ENCODE data around the gene FRMPD1.
"Not testable (repeated sequence)": the region's sequence is repeated elsewhere in the genome, so short reads cannot be mapped to it uniquely, and the experiment has no call there.

The FRMPD1 gene

DNA sequence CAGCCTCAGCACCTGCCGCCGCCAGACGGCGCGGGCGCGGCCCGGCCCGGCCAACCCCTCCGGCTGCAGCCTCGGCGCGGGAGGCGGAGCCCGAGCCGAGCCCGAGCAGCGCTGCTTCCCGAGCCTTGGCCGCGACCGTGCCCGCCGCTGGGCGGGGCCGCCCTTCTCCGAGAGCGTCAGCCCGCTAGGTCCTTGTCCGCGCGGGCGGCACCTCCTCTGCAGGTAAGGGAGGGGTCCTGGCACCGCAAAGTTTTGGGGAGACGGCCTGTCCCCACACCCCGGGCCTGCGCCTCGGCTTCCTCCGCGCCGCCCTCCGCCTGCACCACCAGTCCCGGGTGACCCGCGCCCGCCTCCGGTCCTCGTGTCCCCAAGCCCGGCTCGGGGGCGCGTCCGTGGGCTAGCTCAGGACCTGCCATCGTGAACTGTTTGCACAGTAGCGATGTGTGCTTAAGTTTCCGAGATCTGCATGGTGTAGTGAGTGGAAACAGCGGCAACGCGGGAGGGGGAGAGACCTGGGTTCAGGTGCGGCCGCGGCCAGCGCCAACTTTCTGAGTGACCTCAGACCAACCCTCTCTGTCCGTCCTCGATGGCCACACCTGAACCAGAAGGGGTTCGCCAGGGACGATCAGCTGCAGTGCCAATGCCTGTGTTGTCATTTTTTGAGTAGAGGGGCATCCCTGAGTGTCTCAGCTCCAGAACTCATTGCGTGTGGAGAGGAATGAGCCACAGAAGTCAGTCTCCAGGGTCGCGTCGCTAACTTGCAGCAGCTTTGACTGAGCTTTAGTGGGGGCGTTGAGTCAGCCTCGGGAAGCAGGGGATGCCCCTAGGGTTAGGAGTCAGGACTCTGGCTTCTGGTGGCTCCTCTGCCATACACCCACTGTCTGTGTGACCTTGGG, at the start of gene FRMPD1:
TSS of gene FRMPD1 (plus strand) at position 82 of the 896 bp plus-strand sequence. CDS start 41,688 bp downstream, outside the sequence.
- peak in 2 of 4 experiments; percentile 9 to 38 for DNase-seq

- DNase-seq: not testable (repeated sequence)
These were observed 48.7 kb upstream of the FRMPD1 start for GRCh38 chr9:37602061-37602460.

DNA sequence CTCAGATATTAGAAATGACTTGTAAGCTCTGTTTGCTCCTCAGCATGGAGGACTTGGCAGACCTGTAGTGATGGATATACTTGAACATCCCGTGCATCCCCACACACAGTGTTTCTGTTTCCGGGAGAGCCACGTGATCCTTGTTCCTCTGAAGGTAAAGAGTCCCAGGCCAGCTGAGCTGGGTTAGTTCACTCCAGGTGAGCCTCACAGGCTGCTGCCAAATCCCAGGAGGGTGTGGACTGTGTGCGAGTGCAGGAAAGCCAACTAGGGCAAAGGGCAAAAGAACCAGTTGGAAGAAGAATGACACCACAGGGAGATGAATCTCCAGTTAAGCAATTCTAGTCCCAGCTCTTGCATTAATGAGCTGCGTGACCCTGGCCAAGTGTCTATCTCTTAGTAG, 47.9 kb upstream of the FRMPD1 start:
- no peak for DNase-seq

- DNase-seq: no peak
These were observed 46.5 kb upstream of the FRMPD1 start for GRCh38 chr9:37604296-37604695.

DNA sequence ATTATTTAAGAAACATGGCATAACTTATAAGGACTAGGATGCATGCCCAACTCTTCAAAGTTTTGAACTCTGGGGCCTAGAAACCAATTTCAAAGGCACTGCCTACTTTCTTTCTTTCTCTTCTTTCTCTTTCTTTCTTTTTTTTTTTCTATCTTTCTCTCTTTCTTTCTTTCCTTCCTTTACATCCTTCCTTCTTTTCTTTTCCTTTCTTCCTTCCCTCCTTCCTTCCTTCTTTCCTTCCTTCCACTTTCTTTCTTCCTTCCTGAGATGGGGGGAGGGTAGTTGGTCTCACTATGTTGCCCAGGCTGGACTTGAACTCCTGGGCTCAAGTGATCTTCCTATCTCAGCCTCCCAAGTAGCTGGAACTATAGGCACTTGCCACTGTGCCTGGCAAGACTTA, 42.5 kb upstream of the FRMPD1 start:
- DNase-seq: no peak

DNA sequence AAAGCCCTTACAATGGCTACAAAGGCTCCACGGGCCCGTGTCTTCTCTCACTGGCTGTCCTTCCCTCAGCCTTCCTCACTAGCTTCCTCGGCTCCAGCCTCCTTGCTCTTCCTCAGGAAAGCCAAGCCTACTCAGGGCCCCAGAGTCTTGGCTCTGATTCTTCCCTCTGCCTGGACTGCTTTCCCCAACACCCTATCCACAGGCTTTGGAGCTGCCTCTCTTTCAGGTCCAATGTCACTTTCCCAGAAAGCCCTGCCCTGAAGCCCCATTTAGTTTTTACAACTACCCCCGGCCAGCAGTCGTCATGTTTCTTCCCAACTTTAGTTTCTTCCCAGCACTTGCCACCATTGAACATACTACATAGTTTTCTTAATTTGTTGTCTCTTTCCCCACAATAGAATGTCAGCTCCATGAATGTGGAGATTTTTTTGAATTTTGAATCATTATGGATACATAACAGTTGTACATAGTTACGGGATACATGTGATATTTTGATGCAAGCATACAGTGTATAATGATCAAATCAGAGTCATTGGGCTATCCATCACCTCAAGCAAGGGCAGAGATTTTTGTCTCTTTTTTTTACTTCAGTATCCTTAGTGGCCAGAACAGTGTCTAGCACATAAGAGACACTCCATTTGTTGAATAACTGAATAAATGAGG, 40.9 kb upstream of the FRMPD1 start:
- DNase-seq: no peak

- DNase-seq: no peak
These were observed 39.7 kb upstream of the FRMPD1 start for GRCh38 chr9:37611014-37611413.

DNA sequence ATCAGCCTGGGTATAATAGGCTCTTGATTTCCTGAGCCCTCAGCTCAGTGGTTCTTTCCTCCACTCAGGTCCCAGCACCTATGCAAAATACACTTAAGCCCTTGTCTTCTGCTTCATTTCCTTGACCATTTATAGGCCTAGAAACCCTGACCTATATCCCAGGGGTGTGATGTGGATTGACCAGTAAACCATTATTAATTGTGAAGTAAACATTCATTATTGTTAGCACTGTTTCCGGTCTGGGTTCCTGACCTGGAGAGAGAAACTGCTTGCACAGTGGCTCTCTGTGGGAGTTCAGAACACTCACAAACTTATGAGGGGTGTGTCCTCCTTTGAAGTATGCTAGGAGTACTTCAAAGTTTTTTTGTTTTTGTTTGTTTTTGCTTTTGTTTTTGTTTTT, 38.8 kb upstream of the FRMPD1 start:
- no peak for DNase-seq

GRCh38 chr9:37617161-37617560, 33.6 kb upstream of the FRMPD1 start:
- DNase-seq: no peak

- no peak for DNase-seq
These were observed 32.9 kb upstream of the FRMPD1 start for GRCh38 chr9:37617832-37618231.

DNA sequence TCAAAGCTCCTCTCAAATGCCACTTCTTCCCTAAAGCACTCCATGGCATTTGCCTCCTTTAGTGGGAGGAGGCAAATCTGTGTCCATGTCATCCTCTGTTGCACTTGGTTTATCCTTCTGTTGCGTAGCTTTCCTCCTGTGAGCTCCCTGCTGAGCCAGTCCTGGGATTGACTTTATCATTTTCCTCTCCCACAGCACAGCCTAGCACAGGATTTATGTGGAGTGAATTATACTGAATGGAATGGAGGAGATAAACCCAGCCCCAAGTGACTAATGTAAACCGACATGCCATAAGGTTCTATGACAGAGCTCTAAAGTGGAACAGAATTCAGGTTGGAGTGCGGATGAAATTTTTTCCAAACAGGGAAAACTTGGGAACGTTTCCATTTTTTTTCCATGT, 31.9 kb upstream of the FRMPD1 start:
- DNase-seq: no peak

DNA sequence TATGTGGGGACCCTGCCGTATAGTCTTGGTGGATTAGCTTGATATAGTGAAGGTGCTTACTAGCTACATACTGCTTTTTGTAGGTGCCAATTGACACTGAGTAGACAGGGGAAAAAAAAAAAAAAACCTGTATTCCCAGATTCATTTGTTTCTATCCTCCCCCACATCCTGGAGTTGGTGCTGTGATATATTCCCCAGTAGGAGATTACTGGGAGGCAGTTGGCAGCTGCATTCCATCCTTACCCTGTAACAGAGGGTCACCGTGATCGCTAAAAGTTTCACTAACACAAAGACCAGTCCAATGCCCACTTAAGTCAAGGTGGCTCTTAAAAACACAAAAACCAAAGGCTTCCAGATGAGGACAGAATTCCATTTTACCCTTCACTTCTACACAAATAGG, 30.9 kb upstream of the FRMPD1 start:
- DNase-seq: no peak

GRCh38 chr9:37620396-37620795, 30.4 kb upstream of the FRMPD1 start:
- DNase-seq: no peak

DNA sequence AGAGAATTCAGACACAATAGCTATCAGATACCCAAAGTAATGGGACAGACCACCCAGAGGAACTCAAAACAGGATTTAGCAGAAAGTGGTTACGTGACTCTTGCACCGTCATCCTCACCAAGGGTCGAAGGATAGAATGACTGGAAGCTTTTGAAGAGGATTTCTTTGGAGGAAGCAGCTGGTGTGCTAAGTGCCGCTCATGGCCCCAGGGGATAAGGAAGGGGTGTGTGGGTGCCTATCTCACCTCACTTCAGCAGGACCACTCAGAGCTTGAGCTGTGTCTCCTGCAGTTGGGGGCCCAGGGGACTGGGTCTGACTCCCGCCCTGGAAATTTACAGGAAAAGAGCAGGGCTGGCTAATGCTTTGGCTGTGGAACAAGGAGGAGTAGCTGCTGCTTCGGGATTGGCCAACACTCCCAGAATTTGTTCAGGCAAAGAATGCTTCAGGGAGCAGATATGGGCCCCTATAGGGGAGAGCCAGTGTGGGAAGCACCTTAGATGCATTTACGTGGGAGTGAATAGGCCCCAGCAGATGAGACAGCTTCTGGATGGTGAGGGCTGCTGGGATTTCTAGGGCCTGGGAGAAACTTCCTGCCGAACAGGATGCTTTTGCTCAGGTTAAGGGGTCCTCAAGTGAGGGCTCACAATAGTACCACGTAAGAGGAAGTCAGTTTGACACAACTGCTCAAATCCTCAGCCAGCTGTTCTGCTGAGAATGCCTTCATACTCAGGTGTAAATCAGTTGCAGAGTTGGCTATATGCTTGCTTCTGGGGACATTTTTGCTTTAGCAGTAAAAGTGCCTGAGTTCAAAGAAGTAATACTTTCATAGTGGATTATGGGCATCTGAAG, 29.3 kb upstream of the FRMPD1 start:
- DNase-seq: no peak

- DNase-seq: no peak
These were observed 28.3 kb upstream of the FRMPD1 start for GRCh38 chr9:37622462-37622861.

DNA sequence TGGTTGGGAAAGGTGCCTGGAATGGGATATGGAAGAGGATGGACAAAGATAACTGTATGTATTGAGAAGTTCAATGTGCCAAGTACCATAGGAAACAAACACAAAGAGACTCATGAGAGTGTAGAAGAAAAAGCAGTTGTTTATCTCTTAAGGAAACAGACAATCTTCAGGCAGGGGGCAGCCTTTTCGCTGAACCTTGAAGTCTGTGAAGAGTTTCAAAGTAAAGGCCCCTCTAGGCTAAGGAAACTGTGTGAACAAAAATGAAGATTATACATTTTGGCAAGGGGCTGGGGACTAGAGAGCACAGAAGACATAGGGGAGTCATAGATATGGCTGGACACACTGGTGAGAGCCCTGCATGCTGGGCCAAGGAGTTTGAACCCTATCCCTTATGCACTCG, 27.5 kb upstream of the FRMPD1 start:
- no peak for DNase-seq

- DNase-seq: no peak
These were observed 26.7 kb upstream of the FRMPD1 start for GRCh38 chr9:37624073-37624472.

DNA sequence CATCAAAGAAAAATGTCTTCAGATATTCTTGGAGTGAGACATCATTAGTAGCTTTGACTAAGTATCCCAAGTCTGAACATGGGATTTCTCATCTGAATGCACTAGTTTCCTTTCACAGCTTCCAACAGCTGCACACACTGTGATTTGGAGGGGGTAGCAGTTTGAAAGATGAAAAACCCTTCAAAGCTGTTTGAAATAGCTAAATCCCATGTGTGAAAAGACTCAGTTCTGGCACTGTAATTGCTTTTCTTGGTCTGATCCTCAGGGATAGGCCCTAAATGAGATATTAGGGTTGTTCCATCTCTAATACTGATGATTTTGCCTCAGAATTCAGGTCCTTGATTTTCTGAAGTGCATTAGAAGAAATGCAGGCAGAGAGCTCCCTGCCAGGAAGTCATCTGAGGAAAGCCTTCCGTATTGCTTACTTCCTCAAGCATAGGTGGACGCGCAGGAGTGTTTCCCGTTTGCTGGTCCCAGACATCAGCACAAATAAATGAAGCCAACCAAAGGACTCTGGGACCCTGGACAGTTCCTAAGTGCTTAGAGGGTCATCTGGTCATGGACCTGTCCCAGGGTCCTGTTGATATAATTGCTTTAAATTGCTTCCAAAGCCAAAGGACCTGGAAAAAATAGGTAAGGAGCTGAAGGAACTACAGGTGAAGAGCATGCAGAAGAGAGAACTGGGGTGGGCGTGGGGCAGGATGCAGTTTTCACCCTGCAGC, 25.6 kb upstream of the FRMPD1 start:
- DNase-seq: no peak

DNA sequence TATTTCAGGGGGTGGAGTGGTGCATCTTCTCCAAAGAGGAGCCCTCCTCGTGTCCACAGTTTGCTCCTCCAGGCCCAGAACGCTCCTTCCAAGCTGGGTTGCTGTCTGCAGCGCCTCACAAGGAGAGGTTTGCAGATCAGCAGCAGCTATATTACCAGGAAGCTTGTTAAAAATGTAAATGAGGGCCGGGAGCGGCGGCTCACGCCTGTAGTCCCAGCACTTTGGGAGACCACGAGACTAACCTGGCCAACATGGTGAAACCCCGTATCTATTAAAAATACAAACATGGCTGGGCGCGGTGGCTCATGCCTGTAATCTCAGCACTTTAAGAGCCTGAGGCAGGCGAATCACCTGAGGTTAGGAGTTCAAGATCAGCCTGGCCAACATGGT, 25.0 kb upstream of the FRMPD1 start:
- no peak for DNase-seq

- DNase-seq: no peak
These were observed 24.0 kb upstream of the FRMPD1 start for GRCh38 chr9:37626708-37627292.

- DNase-seq: no peak
These were observed 18.3 kb upstream of the FRMPD1 start for GRCh38 chr9:37632479-37632878.

GRCh38 chr9:37635808-37636207, 14.9 kb upstream of the FRMPD1 start:
- DNase-seq: no peak

Measured in activated naive CD4-positive, alpha-beta T cell (primary cell).